Measurements from ENCODE around the gene SLC17A2.

SLC17A2 gene

GRCh38 chr6:25927756-25928216, 2.7 kb downstream of the SLC17A2 start:
- in situ Hi-C loops (cut with HindIII; ENCODE audit: low pct_ligation_motif_present, low pct_unique_long_range_greater_than_20kb, low sequenced_read_pairs): no loop called here
- no peak for DNase-seq

GRCh38 chr6:25927178-25927577, 3.3 kb downstream of the SLC17A2 start:
- in situ Hi-C loops (cut with HindIII; ENCODE audit: low pct_ligation_motif_present, low pct_unique_long_range_greater_than_20kb, low sequenced_read_pairs): no loop called here
- no peak for DNase-seq

- in situ Hi-C loops (cut with HindIII; ENCODE audit: low pct_ligation_motif_present, low pct_unique_long_range_greater_than_20kb, low sequenced_read_pairs): no loop called here
- no peak for DNase-seq
Observed at GRCh38 chr6:25925876-25926275, 4.6 kb downstream of the SLC17A2 start.

- in situ Hi-C loops (cut with HindIII; ENCODE audit: low pct_ligation_motif_present, low pct_unique_long_range_greater_than_20kb, low sequenced_read_pairs): no loop called here
Observed at GRCh38 chr6:25922301-25922700, 8.2 kb downstream of the SLC17A2 start.

GRCh38 chr6:25921525-25922203, 8.8 kb downstream of the SLC17A2 start:
- in situ Hi-C loops (cut with HindIII; ENCODE audit: low pct_ligation_motif_present, low pct_unique_long_range_greater_than_20kb, low sequenced_read_pairs): no loop called here
- DNase-seq: no peak

More at GRCh38 chr6:25922301-25922700, 8.2 kb downstream of the SLC17A2 start:
- no peak for DNase-seq

- DNase-seq: no peak
- in situ Hi-C loops (cut with HindIII; ENCODE audit: low pct_ligation_motif_present, low pct_unique_long_range_greater_than_20kb, low sequenced_read_pairs): no loop called here
Observed at GRCh38 chr6:25919657-25920056, 10.8 kb downstream of the SLC17A2 start.

GRCh38 chr6:25918083-25918683, 12.3 kb downstream of the SLC17A2 start:
- no peak for DNase-seq
- in situ Hi-C loops (cut with HindIII; ENCODE audit: low pct_ligation_motif_present, low pct_unique_long_range_greater_than_20kb, low sequenced_read_pairs): no loop called here

- no peak for DNase-seq
- in situ Hi-C loops (cut with HindIII; ENCODE audit: low pct_ligation_motif_present, low pct_unique_long_range_greater_than_20kb, low sequenced_read_pairs): no loop called here
Observed at GRCh38 chr6:25916789-25917490, 13.6 kb downstream of the SLC17A2 start.

- no peak for DNase-seq
- in situ Hi-C loops (cut with HindIII; ENCODE audit: low pct_ligation_motif_present, low pct_unique_long_range_greater_than_20kb, low sequenced_read_pairs): no loop called here
Observed at GRCh38 chr6:25916330-25916729, 14.2 kb downstream of the SLC17A2 start.

- no peak for DNase-seq
- in situ Hi-C loops (cut with HindIII; ENCODE audit: low pct_ligation_motif_present, low pct_unique_long_range_greater_than_20kb, low sequenced_read_pairs): no loop called here
Observed at GRCh38 chr6:25913741-25914140, 16.8 kb downstream of the SLC17A2 start.

- no peak for DNase-seq
- in situ Hi-C loops (cut with HindIII; ENCODE audit: low pct_ligation_motif_present, low pct_unique_long_range_greater_than_20kb, low sequenced_read_pairs): no loop called here
Observed at GRCh38 chr6:25911351-25911750, 19.1 kb downstream of the SLC17A2 start.

- in situ Hi-C loops (cut with HindIII; ENCODE audit: low pct_ligation_motif_present, low pct_unique_long_range_greater_than_20kb, low sequenced_read_pairs): no loop called here
- no peak for DNase-seq
Observed at GRCh38 chr6:25907475-25908014, 22.9 kb downstream of the SLC17A2 start.

- in situ Hi-C loops (cut with HindIII; ENCODE audit: low pct_ligation_motif_present, low pct_unique_long_range_greater_than_20kb, low sequenced_read_pairs): no loop called here
- DNase-seq: no peak
Observed at GRCh38 chr6:25903467-25904099, 26.9 kb downstream of the SLC17A2 start.

GRCh38 chr6:25902071-25902470, 28.4 kb downstream of the SLC17A2 start:
- in situ Hi-C loops (cut with HindIII; ENCODE audit: low pct_ligation_motif_present, low pct_unique_long_range_greater_than_20kb, low sequenced_read_pairs): no loop called here
- DNase-seq: no peak

GRCh38 chr6:25900843-25901242, 29.6 kb downstream of the SLC17A2 start:
- in situ Hi-C loops (cut with HindIII; ENCODE audit: low pct_ligation_motif_present, low pct_unique_long_range_greater_than_20kb, low sequenced_read_pairs): no loop called here

GRCh38 chr6:25899580-25900408, 30.7 kb downstream of the SLC17A2 start:
- DNase-seq: peak; percentile 81

More at GRCh38 chr6:25900843-25901242, 29.6 kb downstream of the SLC17A2 start:
- DNase-seq: no peak

GRCh38 chr6:25899123-25899522, 31.4 kb downstream of the SLC17A2 start:
- in situ Hi-C loops (cut with HindIII; ENCODE audit: low pct_ligation_motif_present, low pct_unique_long_range_greater_than_20kb, low sequenced_read_pairs): no loop called here

More at GRCh38 chr6:25899580-25900408, 30.7 kb downstream of the SLC17A2 start:
- in situ Hi-C loops (cut with HindIII; ENCODE audit: low pct_ligation_motif_present, low pct_unique_long_range_greater_than_20kb, low sequenced_read_pairs): no loop called here

More at GRCh38 chr6:25899123-25899522, 31.4 kb downstream of the SLC17A2 start:
- peak; percentile 88 for DNase-seq
